ENCODE measurements around the gene CMC2. TPM values are rescaled to one million over a fixed set of nuclear protein-coding genes. Genes with fewer than 3 reads are reported as not detected.

Gene CMC2
- total RNA-seq, 1 donor, result 56.9 TPM

- no peak for DNase-seq (ENCODE audit: low read depth)
- H3K4me3 ChIP-seq (ENCODE audit: low read depth, low read length), result no peak overlapping the region
- TF ChIP-seq, protein P1, sequence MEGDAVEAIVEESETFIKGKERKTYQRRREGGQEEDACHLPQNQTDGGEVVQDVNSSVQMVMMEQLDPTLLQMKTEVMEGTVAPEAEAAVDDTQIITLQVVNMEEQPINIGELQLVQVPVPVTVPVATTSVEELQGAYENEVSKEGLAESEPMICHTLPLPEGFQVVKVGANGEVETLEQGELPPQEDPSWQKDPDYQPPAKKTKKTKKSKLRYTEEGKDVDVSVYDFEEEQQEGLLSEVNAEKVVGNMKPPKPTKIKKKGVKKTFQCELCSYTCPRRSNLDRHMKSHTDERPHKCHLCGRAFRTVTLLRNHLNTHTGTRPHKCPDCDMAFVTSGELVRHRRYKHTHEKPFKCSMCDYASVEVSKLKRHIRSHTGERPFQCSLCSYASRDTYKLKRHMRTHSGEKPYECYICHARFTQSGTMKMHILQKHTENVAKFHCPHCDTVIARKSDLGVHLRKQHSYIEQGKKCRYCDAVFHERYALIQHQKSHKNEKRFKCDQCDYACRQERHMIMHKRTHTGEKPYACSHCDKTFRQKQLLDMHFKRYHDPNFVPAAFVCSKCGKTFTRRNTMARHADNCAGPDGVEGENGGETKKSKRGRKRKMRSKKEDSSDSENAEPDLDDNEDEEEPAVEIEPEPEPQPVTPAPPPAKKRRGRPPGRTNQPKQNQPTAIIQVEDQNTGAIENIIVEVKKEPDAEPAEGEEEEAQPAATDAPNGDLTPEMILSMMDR (IDR thresholded peaks at IDR 0.05; ENCODE audit: insufficient read depth, low read length), result no peak
These were observed 83.3 kb downstream of the CMC2 start for GRCh38 chr16:80923356-80923755.

Other genes with a start within 250 kb of the CMC2 start
- 3.4 and 5.2 TPM in 2 replicates for gene CDYL2, start 202.3 kb downstream of the CMC2 start, total RNA-seq (ENCODE audit: low replicate concordance)
- 9.9 and 65.5 TPM in 2 replicates for gene CENPN, start 329 bp upstream of the CMC2 start, total RNA-seq (ENCODE audit: low replicate concordance)
- gene ATMIN, start 29.0 kb upstream of the CMC2 start, total RNA-seq (ENCODE audit: low replicate concordance), result 38.2 and 45.4 TPM in 2 replicates
- 0.54 and 0.90 TPM in 2 replicates for gene C16orf46, start 70.4 kb upstream of the CMC2 start, total RNA-seq (ENCODE audit: low replicate concordance)
- gene GCSH, start 89.5 kb upstream of the CMC2 start, total RNA-seq (ENCODE audit: low replicate concordance), result 36.2 and 84.3 TPM in 2 replicates
- gene BCO1, start 231.8 kb upstream of the CMC2 start, total RNA-seq (ENCODE audit: low replicate concordance), result not detected in 2 replicates